ENCODE measurements around the gene CARMIL1.

CARMIL1 gene

GRCh38 chr6:25486550-25486949, 207.4 kb downstream of the CARMIL1 start:
- Histone ChIP-seq H3K27ac (ENCODE audit: low read depth, low read length) (no peak overlapping the region), H3K36me3 (ENCODE audit: insufficient read depth, low read length) (no peaks in the 10 kb centered on the region), H3K27me3 (ENCODE audit: control insufficient read depth in 1 of 2, insufficient read depth in 2 of 2, low read length in 2 of 2) (no peaks in the 10 kb centered on the region), H3K4me1 (ENCODE audit: insufficient read depth, low read length) (no peaks in the 10 kb centered on the region), H3K9me3 (ENCODE audit: low read length) (no peaks in the 10 kb centered on the region), H3K4me3 (ENCODE audit: low read depth in 1 of 2, low read length in 2 of 2) (no peak overlapping the region), H3K9ac (ENCODE audit: low read length) (no peak overlapping the region)

GRCh38 chr6:25487012-25487411, 207.8 kb downstream of the CARMIL1 start:
- H3K9ac ChIP-seq (ENCODE audit: low read length): no peak overlapping the region
- H3K9me3 ChIP-seq (ENCODE audit: low read length): no peaks in the 10 kb centered on the region
- no peak overlapping the region for H3K27ac ChIP-seq (ENCODE audit: low read depth, low read length)
- no peaks in the 10 kb centered on the region for H3K36me3 ChIP-seq (ENCODE audit: insufficient read depth, low read length)
- H3K27me3 ChIP-seq (ENCODE audit: control insufficient read depth in 1 of 2, insufficient read depth in 2 of 2, low read length in 2 of 2): no peaks in the 10 kb centered on the region
- no peak overlapping the region for H3K4me3 ChIP-seq (ENCODE audit: low read depth in 1 of 2, low read length in 2 of 2)
- no peaks in the 10 kb centered on the region for H3K4me1 ChIP-seq (ENCODE audit: insufficient read depth, low read length)

GRCh38 chr6:25488156-25488555, 209.0 kb downstream of the CARMIL1 start:
- Histone ChIP-seq H3K9me3 (ENCODE audit: low read length) (no peaks in the 10 kb centered on the region), H3K4me1 (ENCODE audit: insufficient read depth, low read length) (no peaks in the 10 kb centered on the region), H3K36me3 (ENCODE audit: insufficient read depth, low read length) (no peaks in the 10 kb centered on the region), H3K9ac (ENCODE audit: low read length) (no peak overlapping the region), H3K4me3 (ENCODE audit: low read depth in 1 of 2, low read length in 2 of 2) (no peak overlapping the region), H3K27me3 (ENCODE audit: control insufficient read depth in 1 of 2, insufficient read depth in 2 of 2, low read length in 2 of 2) (no peaks in the 10 kb centered on the region), H3K27ac (ENCODE audit: low read depth, low read length) (no peak overlapping the region)

- Histone ChIP-seq H3K27me3 (ENCODE audit: control insufficient read depth in 1 of 2, insufficient read depth in 2 of 2, low read length in 2 of 2) (no peaks in the 10 kb centered on the region), H3K9me3 (ENCODE audit: low read length) (no peaks in the 10 kb centered on the region), H3K9ac (ENCODE audit: low read length) (no peak overlapping the region), H3K4me1 (ENCODE audit: insufficient read depth, low read length) (no peaks in the 10 kb centered on the region), H3K36me3 (ENCODE audit: insufficient read depth, low read length) (no peaks in the 10 kb centered on the region), H3K4me3 (ENCODE audit: low read depth in 1 of 2, low read length in 2 of 2) (no peak overlapping the region), H3K27ac (ENCODE audit: low read depth, low read length) (no peak overlapping the region)
Measured at GRCh38 chr6:25489399-25489798, 210.2 kb downstream of the CARMIL1 start.

- no peaks in the 10 kb centered on the region for H3K27me3 ChIP-seq (ENCODE audit: control insufficient read depth in 1 of 2, insufficient read depth in 2 of 2, low read length in 2 of 2)
- H3K4me1 ChIP-seq (ENCODE audit: insufficient read depth, low read length): no peaks in the 10 kb centered on the region
- no peak overlapping the region for H3K9ac ChIP-seq (ENCODE audit: low read length)
- no peak overlapping the region for H3K27ac ChIP-seq (ENCODE audit: low read depth, low read length)
- H3K4me3 ChIP-seq (ENCODE audit: low read depth in 1 of 2, low read length in 2 of 2): no peak overlapping the region
- no peaks in the 10 kb centered on the region for H3K36me3 ChIP-seq (ENCODE audit: insufficient read depth, low read length)
- no peaks in the 10 kb centered on the region for H3K9me3 ChIP-seq (ENCODE audit: low read length)
Measured at GRCh38 chr6:25490018-25490801, 211.0 kb downstream of the CARMIL1 start.

GRCh38 chr6:25492951-25493350, 213.8 kb downstream of the CARMIL1 start:
- Histone ChIP-seq H3K27ac (ENCODE audit: low read depth, low read length) (no peak overlapping the region), H3K9me3 (ENCODE audit: low read length) (no peaks in the 10 kb centered on the region), H3K36me3 (ENCODE audit: insufficient read depth, low read length) (no peaks in the 10 kb centered on the region), H3K9ac (ENCODE audit: low read length) (no peak overlapping the region), H3K4me1 (ENCODE audit: insufficient read depth, low read length) (no peaks in the 10 kb centered on the region), H3K27me3 (ENCODE audit: control insufficient read depth in 1 of 2, insufficient read depth in 2 of 2, low read length in 2 of 2) (no peaks in the 10 kb centered on the region), H3K4me3 (ENCODE audit: low read depth in 1 of 2, low read length in 2 of 2) (no peak overlapping the region)

GRCh38 chr6:25494469-25494868, 215.3 kb downstream of the CARMIL1 start:
- Histone ChIP-seq H3K4me1 (ENCODE audit: insufficient read depth, low read length) (no peaks in the 10 kb centered on the region), H3K9me3 (ENCODE audit: low read length) (no peaks in the 10 kb centered on the region), H3K9ac (ENCODE audit: low read length) (no peak overlapping the region), H3K4me3 (ENCODE audit: low read depth in 1 of 2, low read length in 2 of 2) (no peak overlapping the region), H3K36me3 (ENCODE audit: insufficient read depth, low read length) (no peaks in the 10 kb centered on the region), H3K27ac (ENCODE audit: low read depth, low read length) (no peak overlapping the region), H3K27me3 (ENCODE audit: control insufficient read depth in 1 of 2, insufficient read depth in 2 of 2, low read length in 2 of 2) (no peaks in the 10 kb centered on the region)

- no peak overlapping the region for H3K4me3 ChIP-seq (ENCODE audit: low read depth in 1 of 2, low read length in 2 of 2)
- no peak overlapping the region for H3K27ac ChIP-seq (ENCODE audit: low read depth, low read length)
- H3K36me3 ChIP-seq (ENCODE audit: insufficient read depth, low read length): no peaks in the 10 kb centered on the region
- H3K9me3 ChIP-seq (ENCODE audit: low read length): no peaks in the 10 kb centered on the region
- H3K27me3 ChIP-seq (ENCODE audit: control insufficient read depth in 1 of 2, insufficient read depth in 2 of 2, low read length in 2 of 2): no peaks in the 10 kb centered on the region
- no peak overlapping the region for H3K9ac ChIP-seq (ENCODE audit: low read length)
- no peaks in the 10 kb centered on the region for H3K4me1 ChIP-seq (ENCODE audit: insufficient read depth, low read length)
Measured at GRCh38 chr6:25497383-25498040, 218.3 kb downstream of the CARMIL1 start.

GRCh38 chr6:25498505-25498904, 219.3 kb downstream of the CARMIL1 start:
- H3K36me3 ChIP-seq (ENCODE audit: insufficient read depth, low read length): no peaks in the 10 kb centered on the region
- H3K4me1 ChIP-seq (ENCODE audit: insufficient read depth, low read length): no peaks in the 10 kb centered on the region
- H3K9ac ChIP-seq (ENCODE audit: low read length): no peak overlapping the region
- no peaks in the 10 kb centered on the region for H3K9me3 ChIP-seq (ENCODE audit: low read length)
- H3K27me3 ChIP-seq (ENCODE audit: control insufficient read depth in 1 of 2, insufficient read depth in 2 of 2, low read length in 2 of 2): no peaks in the 10 kb centered on the region
- H3K4me3 ChIP-seq (ENCODE audit: low read depth in 1 of 2, low read length in 2 of 2): no peak overlapping the region
- H3K27ac ChIP-seq (ENCODE audit: low read depth, low read length): no peak overlapping the region

- H3K9ac ChIP-seq (ENCODE audit: low read length): no peak overlapping the region
- no peak overlapping the region for H3K4me3 ChIP-seq (ENCODE audit: low read depth in 1 of 2, low read length in 2 of 2)
- H3K4me1 ChIP-seq (ENCODE audit: insufficient read depth, low read length): no peaks in the 10 kb centered on the region
- H3K27me3 ChIP-seq (ENCODE audit: control insufficient read depth in 1 of 2, insufficient read depth in 2 of 2, low read length in 2 of 2): no peaks in the 10 kb centered on the region
- no peaks in the 10 kb centered on the region for H3K36me3 ChIP-seq (ENCODE audit: insufficient read depth, low read length)
- H3K9me3 ChIP-seq (ENCODE audit: low read length): no peaks in the 10 kb centered on the region
- H3K27ac ChIP-seq (ENCODE audit: low read depth, low read length): no peak overlapping the region
Measured at GRCh38 chr6:25499615-25500235, 220.6 kb downstream of the CARMIL1 start.

- Histone ChIP-seq H3K9ac (ENCODE audit: low read length) (no peak overlapping the region), H3K36me3 (ENCODE audit: insufficient read depth, low read length) (no peaks in the 10 kb centered on the region)
Measured at GRCh38 chr6:25503686-25504085, 224.5 kb downstream of the CARMIL1 start.

More at GRCh38 chr6:25503686-25504085, 224.5 kb downstream of the CARMIL1 start:
- Histone ChIP-seq H3K27ac (ENCODE audit: low read depth, low read length) (no peak overlapping the region), H3K4me3 (ENCODE audit: low read depth in 1 of 2, low read length in 2 of 2) (no peak overlapping the region), H3K4me1 (ENCODE audit: insufficient read depth, low read length) (no peaks in the 10 kb centered on the region), H3K27me3 (ENCODE audit: control insufficient read depth in 1 of 2, insufficient read depth in 2 of 2, low read length in 2 of 2) (no peaks in the 10 kb centered on the region), H3K9me3 (ENCODE audit: low read length) (no peaks in the 10 kb centered on the region)
